GM19351 (cell line): ENCODE results near the gene RAD1.

Source experiments
- ATAC-seq: cut with Tn5 transposase; IDR thresholded peaks from one replicate; pipeline ENCODE4 v1.9.1; 2021; ENCODE audit warnings: mild to moderate bottlenecking, moderate library complexity; ENCODE audit not compliant: unreplicated experiment

RAD1 gene

DNA sequence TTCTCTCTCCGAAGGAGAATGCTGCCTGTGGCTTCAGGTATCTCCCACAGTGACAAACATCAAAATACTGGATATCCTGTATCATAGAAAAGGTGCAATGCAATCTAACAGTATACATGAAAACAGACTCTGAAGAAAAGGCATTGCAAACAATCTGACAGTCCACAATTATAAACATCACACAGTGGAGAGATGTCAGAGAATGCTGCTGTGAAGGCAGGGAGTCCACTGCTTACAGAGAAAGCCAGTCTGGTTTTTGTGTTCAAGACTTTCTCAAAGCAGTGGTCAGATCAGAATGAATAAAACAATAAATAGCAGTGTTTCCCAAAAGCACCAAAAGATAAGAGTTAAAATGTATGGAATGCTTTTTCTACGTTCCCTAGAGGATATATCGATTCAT lies 47.6 kb downstream of the RAD1 start:
- ATAC-seq: no peak

DNA sequence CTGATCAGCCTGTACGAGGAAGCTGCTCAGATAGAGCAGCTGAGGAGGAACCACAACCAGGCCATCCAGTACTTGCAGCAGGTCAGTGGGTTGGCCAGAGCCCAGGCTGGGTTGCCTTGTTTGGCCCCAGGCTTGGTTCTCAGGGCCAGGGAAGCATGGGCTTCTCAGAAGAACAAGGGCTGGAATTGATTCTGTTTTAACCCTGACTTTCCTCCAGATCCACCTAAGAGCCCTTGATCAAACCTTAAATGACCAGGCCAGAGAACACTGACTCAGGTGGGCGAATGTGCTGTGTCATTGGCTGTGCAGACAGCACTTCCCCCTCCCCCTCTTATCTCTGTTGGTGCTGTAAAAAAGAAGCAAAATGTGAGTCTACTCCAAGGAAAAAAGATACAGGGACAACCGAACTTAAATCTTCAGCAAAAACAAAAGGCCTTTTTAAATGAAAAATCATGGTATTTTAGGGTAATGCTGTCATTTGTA lies 48.3 kb downstream of the RAD1 start:
- ATAC-seq: no peak

DNA sequence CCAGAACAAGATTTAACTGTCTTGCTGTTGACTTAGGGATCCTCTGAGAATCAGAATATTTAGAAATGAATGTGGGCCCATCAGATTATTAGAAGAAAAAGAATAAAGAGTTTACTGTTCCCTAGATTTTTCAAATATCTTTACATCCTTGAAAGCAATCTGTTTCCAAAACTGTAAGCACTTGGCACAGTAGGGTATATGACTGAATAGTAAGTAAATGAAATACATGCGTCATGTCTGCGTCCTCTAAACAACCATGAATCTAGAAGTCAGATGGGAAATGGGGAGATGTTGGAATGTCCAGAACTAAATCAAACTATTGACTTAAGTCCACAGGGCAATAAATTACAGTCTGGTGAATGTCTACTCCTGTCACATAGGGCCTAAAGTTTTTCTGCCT lies 50.2 kb downstream of the RAD1 start:
- ATAC-seq: no peak

DNA sequence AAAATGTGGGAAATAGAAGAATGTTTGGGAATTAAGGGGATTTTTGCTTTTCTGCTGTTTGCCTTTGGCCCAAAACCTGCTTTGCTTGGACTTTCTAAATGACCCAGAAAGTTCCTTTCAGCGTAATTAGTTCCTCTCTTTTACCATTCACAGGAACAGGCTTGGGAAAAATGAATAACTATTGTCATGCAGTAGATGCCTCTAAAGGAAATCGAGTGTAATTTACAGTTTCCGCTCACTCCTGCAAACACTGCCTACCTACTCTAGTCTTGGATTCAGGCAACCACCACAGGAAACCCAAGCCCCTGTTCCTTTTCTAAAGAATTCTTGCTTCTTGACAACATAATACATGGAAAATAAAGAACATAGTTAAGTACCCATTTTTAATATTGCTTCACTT lies 51.4 kb downstream of the RAD1 start:
- no peak for ATAC-seq

DNA sequence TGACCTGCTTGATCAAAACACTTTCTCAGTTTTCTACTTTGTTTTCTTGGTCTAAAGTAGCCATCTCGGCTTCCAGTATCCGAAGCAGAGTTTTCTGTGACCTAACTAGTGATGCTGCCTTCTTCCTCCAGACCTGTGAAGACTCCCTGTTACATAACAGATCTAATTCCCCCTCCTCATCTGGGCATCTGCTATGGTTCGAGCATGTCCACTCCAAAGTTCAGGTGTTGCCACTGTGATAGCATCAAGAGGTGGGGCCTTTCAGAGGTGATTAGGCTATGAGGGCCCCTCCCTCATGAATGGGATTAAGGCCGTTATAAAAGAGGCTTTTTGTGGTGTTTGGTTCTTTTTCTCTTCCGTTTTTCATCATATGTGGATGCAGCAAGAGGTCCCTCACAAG lies 56.1 kb downstream of the RAD1 start:
- no peak for ATAC-seq

DNA sequence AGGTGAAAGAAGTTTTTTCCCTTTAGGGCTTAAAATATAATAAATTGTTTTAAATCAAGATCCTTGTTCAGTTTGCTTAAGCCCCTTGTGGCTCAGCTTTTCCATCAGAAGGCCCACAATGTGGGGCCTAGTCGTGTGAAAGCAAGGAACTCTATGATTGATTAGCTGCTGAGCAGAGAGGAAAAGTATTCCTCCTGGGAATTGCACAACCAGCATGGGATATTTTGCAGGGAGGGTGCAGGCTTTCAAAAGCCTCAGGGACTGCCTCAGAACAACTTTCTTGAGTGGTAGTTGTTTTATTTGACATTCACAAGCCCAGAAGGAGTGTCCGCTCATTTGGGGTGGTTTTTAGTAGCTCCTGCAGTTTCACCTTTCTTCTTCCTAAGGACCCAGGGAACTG lies 56.5 kb downstream of the RAD1 start:
- ATAC-seq: no peak

DNA sequence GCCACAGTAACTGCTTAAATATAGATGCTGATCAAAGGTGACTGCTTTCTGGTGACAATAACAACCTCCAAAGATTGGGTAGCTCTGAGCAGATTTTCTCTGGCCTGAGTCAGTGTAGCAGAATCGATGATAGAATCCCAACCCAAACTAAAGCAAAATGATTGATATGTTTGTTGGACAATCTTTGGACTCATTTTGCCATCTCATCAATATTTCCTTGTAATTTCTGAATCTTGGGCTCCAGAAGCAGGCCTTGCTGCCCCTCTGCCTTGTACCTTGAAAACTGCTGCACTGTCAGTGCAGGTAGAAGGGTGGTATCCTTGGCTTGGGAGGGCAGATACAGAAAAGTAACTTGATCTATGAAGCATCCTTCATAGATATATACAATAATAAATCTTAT lies 57.4 kb downstream of the RAD1 start:
- no peak for ATAC-seq

DNA sequence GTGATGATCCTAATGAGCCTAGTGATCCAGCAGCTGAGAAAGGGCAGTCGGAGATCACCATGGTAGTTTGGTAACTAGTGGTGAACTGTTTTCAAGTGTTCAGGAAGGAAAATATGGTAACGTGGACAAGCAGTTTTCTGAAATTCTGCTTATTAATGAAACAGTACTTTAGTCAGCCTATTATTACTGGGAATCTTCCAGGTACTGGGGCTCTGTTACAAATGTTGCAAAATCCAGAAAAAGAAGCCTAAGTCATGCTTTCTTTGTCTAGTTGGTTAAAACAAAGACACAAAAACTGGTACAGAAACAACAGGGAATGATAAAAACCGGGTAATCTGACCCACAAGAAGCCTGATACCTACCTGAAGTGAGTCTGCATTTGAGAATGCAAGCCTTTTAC lies 58.1 kb downstream of the RAD1 start:
- ATAC-seq: no peak
